ENCODE results near the gene SEH1L. TPM values are rescaled to one million over a fixed set of nuclear protein-coding genes. Genes with fewer than 3 reads are reported as not detected.
"Not testable (repeated sequence)": the region's sequence is repeated elsewhere in the genome, so short reads cannot be mapped to it uniquely, and the experiment has no call there.

Gene SEH1L, protein sequence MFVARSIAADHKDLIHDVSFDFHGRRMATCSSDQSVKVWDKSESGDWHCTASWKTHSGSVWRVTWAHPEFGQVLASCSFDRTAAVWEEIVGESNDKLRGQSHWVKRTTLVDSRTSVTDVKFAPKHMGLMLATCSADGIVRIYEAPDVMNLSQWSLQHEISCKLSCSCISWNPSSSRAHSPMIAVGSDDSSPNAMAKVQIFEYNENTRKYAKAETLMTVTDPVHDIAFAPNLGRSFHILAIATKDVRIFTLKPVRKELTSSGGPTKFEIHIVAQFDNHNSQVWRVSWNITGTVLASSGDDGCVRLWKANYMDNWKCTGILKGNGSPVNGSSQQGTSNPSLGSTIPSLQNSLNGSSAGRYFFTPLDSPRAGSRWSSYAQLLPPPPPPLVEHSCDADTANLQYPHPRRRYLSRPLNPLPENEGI
- total RNA-seq: 21.0 TPM
- long read RNA-seq, full-length matches to known transcripts: 38 of 43 reads
- long read RNA-seq, partial matches to known transcripts: 2 of 43 reads
- long read RNA-seq, other reads (novel, unspliced or antisense): 3 of 43 reads

DNA sequence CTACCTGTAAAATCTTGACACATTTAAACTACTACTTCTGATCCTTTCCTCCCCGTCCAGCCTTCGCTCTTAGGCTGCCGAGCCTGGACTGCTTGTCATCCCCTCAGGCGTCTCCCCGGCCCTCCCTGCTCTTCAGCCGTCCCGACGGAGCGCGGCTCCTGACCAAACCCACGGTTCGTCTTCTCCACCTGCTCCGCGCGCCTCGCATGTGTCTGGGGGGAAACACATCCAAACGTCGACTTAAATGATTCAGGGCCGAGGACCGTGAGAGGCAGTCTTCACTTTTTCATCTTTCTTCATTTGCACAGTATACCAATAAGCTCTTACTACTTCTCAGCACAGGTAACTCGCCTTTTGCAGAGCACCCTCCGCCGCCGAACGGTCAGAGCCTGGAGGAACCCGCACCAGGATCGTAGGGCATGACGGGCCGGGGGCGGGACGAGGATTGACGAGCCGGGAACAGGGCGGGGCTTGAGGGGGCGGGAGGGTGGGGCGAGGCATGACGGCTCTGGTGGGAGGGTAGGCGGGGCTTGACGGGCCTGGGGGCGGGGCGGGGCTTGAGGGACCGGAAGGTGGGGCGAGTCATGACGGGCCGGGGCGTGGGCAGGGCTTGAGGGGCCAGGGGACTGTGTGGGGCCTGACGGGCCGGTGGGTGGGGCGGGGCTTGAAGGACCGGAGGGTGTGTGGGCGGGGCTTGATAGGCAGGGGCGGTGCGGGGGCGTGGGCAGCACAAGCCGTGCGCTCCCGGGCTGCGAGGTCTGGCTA is at the start of gene SEH1L:
SEH1L (plus strand) TSS at position 727 of the 765 bp plus-strand sequence. CDS start 111 bp downstream, outside the sequence.
- DNase-seq (ENCODE audit: low spot score): peak; percentile 100
- intact Hi-C loops (cut with DNase I): loop anchor here (2.0 to 10.0 kb wide), 3 partner anchors 65 to 643 kb away; partner anchors contain the start of genes AFG3L2, PTPN2 and TUBB6

DNA sequence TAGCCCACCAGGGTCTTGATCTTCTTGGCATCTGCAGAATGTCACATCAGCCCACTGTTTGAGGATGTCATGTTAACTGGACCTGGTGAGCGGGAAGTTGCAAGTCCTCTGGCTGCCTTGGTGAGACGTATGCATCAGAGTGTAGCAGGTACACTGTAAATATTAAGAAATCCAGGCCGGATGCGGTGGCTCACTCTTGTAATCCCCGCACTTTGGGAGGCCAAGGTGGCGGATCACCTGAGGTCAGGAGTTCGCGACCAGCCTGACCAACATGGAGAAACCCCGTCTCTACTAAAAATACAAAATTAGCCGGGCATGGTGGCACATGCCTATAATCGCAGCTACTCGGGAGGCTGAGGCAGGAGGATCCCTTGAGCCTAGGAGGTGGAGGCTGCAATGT is 46.6 kb upstream of the SEH1L start:
- intact Hi-C loops (cut with DNase I); DNase-seq (ENCODE audit: low spot score): not testable (repeated sequence)

DNA sequence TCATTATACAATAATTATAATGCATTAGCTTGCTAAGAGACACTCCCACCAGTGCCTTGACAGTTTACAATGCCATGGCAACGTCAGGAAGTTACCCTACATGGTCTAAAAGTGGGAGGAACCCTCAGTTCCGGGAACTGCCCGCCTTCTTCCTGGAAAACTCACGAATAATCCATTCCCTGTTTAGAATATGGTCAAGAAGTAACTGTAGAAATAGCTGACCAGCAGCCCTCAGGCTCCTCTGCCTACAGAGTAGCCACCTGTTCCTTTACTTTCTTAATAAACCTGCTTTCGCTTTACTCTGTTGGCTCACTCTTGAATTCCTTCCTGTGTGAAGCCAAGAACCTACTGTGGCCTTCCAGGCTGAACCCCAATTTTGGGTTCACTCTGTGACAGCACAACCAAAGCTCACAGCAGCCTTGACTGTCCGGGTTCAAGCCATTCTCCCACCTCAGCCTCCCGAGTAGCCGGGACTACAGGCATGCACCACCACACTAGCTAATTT is 43.7 kb upstream of the SEH1L start:
- intact Hi-C loops (cut with DNase I): no loop called here
- peak; percentile 78 for DNase-seq (ENCODE audit: low spot score)

DNA sequence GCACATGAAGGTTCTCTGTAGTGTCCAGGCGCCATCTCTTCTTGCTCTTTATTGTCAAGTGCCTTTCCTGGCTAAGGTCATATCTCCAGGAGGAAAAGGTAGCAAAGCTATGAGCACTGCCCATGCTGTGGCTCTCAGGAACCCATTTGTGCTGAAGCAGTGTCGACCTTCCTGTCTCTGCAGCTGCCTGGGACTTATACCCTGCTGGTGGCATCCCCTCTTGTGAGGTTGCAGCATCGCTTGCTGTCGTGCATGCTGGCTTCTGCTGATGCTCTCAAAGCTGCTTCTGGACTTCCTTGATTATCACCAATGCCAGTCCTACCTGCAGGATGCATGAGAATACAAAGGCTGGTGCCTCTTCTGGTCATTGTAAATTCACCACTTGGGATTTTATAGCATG is 41.7 kb upstream of the SEH1L start:
- intact Hi-C loops (cut with DNase I): no loop called here
- DNase-seq (ENCODE audit: low spot score): no peak

DNA sequence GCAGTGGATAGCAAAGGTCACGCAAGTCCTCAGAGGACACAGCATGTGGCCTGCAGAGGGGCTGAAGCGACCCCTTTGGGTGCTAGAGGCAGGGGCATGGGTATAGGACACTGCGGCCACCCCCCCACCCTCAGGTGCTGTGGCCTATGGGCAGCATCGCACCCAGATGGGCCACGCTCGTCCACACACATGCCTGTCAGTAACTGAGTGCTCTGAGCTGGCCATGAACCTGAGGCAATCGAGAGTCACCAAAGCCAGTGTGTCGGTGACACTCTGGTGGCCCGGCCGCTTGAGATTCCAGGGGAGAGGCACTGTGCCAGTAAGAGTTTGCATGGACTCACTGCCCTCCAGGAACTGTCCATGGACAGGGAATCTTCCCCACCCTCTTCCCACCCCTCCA is 41.0 kb upstream of the SEH1L start:
- DNase-seq (ENCODE audit: low spot score): no peak
- intact Hi-C loops (cut with DNase I): no loop called here

DNA sequence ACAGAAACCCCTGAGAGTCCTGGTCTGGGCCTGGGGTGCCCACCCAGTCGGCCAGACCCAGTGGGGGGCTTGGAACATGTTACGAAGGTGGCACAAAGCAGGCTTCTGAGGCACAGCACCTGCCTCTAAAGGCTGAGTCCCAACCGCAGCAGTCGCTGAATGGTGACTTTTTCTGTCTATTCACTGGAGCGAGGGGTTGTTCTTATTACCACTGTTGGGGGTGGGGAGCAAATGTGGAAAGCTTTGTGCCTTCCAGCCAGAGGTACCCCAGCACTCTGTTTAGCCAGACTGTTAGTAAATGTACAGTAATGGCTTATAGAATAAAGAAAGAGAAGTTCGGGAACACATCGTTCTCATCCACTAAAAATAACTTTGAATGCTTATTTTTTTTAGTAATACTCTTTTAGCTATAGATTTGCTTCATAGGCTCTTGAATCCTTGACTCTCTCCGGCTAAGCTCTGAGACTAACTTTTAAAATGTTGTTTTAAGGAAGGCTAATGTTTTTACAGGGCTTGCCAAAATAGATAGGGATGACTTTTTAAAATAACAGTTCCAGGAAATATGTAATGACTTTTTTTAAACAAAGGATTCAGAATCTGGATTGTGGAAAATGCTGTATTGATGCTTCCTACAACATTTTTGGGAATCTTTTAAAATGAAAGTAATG is 40.4 kb upstream of the SEH1L start:
- no peak for DNase-seq (ENCODE audit: low spot score)
- intact Hi-C loops (cut with DNase I): no loop called here

DNA sequence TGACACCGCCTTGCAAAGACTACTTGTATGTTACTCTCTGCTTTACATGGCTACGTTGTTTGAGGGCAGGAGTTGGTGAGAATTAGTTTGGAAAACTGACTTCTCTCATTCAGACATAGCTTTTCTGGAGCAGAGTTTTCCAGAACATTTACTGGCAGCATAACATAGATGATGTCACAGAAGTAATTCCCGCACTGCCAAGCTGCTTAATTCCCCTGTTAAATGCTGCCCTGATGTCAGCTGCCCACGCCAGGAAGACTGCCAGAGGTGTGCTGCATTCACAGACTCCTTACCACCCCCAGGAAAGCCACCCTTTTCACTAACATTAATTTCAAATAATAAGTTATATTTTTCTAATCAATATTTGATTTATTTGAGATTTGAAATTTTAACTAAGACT is 39.1 kb upstream of the SEH1L start:
- intact Hi-C loops (cut with DNase I): no loop called here
- DNase-seq (ENCODE audit: low spot score): no peak

DNA sequence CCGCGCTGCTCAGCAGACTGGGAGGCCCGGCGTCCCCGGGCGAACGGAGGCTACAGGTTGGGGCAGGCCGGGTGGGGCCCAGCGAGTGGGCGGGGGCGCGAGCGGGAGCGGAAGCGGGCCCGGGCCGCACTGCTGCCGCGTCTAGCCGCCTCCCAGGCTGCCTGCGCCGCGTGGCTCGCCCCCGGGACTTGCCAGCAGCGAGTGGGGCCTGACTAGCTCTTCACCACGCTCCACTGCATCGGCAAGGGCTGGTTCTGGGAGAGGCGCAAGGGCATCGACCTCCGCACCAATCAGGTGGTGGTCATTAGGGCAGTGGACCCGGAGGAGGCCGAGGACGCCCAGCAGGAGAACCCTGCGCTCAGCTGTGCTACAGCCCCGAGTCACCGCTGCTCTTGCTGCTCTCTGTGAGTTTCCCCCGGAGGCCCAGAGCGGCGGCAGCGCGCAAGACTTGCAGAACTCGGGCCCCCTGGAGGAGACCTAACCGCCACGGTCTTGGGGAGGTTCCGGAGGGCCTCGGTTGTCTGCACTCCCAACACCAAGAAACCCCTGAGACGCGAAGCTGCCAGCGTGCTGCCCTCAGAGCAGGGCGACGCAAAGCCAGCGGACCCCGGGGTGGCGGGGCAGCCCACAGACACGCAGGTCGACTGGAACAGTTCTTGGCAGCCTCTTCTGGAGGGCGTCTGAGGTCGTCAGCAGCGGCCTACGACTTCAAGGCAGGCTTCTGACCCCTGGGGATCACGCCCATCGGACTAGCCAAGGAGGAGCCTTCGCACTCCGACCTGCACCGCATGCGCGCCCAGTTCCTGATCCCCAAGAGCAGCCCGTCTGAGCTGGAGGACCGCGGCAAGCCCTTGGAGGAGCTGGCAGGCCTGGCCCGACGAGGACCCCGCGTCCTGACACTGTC is 36.5 kb upstream of the SEH1L start:
- DNase-seq (ENCODE audit: low spot score): no peak
- intact Hi-C loops (cut with DNase I): no loop called here

DNA sequence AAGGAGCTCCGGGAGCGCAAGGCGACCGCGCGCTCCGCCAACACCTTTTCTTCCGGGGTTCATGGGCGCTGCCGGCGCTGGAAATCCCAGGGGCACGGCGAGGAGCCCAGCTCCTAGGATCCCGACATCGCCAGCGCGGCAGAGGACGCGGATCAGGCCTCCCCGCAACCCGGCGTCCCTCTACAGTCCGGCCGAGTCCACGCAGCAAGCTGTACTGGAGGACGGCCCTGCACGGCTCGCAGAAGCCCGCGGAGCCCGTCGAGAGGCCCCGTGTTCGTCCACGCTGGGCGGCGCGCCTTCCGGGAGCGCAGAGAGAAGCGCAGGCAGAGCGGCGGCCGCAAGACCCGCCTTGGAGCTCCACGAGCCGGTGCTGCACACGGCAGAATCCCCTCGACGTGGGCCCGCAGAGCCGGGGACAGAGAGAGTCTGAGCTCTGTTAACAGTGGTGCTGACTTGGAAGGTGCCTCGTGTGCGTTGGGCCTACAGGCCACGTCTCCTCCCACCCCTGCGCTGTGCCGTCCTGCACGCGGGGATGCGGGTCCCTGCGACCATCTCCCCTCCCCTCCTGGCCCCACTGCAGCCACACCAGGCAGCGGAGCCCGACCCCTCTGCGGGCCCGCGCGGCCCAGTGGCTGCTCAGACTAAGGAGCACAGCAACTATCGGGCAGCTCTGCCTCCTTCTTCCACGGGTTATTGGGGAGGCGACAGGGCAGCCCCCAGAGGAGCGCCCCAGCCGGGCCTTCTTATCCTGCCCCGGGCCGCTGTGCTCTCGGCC is 35.7 kb upstream of the SEH1L start:
- DNase-seq (ENCODE audit: low spot score): no peak
- intact Hi-C loops (cut with DNase I): no loop called here

DNA sequence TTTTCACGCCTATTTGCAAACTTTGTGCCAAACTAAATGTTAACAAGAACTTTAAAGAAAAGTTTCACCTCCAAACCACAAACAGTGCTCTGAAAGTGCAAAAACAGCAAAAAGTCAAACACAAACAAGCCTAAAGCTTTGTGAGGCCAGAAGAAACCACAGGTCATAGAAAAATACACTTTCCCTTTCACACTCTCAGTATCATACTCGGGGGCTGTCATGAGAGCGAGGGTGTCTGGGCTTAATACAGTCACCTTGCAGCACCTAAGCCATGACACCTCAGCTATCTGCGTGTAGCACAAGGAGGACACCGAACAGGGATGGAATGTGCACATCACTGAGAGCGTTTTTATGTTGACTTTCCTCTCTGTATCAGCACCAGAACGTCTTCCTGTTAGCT is 26.6 kb upstream of the SEH1L start:
- DNase-seq (ENCODE audit: low spot score): no peak
- intact Hi-C loops (cut with DNase I): no loop called here

DNA sequence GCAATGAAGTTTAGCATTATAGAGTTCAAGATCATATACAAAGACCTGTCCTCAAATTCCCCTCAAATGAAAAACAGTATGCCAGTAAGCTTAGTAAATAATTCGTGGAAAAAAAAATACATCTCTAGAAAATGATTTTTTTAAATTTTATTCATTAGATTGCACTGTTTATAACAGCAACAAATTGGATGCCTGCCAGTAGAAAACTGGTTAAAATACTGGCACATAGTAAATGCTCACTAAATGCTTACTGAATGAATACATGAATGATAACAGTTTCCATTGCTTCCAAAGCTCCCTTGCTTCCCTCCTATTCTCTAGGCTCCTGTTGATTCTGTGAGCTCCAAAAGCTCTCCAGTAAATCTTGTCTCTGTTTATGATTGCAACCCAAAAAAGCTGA is 25.5 kb upstream of the SEH1L start:
- no peak for DNase-seq (ENCODE audit: low spot score)
- intact Hi-C loops (cut with DNase I): no loop called here

DNA sequence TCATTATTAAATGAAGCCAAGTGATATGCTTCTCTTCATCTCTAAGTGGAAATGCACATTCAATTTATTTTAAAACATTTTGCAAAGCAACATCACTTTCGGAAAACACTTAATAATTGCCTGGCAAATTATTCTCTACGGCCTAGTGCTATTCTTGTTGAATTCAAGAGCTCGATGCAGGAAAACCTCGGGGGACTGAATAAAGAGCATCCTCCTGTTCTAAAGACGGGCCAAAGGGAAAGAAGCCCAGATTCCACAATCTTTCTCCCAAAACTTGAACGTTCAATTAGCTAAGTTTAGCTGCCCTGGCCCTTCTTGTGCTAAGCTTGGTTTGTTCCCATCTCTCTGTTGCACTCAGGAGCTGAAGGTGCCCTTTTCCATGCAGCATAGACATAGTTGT is 23.2 kb upstream of the SEH1L start:
- DNase-seq (ENCODE audit: low spot score): no peak
- intact Hi-C loops (cut with DNase I): no loop called here

DNA sequence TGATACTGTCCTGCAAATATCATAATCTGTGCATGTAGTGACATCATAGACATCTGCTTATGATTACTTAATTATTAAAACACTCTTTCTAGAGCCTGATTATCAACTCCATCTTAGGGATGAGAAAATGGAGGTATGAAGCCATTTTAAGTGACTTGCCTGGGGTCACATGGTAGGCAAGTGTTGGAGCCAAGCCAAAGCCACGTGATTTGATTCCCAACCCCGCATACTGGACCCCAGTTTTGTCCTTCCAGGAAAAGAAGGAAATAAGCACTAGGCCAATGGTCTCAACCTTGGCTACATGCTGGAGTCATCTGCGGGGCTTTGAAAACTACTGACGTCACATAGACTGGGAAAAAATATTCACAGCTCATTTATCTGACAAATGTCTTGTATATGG is 19.6 kb upstream of the SEH1L start:
- DNase-seq (ENCODE audit: low spot score): no peak
- intact Hi-C loops (cut with DNase I): no loop called here

DNA sequence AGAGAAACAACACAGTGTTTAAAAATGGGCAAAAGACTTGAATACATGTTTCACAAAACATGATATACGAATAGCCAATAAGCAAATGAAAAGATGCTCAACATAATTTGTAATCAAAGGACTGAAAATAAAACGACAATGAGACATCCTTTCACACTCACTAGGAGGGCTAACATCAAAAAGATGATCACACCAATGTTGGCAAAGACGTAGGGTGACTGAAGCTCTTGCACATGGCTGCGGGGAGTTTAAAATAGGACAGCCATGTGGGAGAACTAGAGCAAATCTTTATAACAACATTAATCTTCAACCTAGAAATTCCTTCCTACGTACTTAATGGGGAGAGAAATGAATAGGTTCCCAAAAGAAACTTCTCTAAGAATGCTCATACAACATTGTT is 19.2 kb upstream of the SEH1L start:
- intact Hi-C loops (cut with DNase I): no loop called here
- no peak for DNase-seq (ENCODE audit: low spot score)

DNA sequence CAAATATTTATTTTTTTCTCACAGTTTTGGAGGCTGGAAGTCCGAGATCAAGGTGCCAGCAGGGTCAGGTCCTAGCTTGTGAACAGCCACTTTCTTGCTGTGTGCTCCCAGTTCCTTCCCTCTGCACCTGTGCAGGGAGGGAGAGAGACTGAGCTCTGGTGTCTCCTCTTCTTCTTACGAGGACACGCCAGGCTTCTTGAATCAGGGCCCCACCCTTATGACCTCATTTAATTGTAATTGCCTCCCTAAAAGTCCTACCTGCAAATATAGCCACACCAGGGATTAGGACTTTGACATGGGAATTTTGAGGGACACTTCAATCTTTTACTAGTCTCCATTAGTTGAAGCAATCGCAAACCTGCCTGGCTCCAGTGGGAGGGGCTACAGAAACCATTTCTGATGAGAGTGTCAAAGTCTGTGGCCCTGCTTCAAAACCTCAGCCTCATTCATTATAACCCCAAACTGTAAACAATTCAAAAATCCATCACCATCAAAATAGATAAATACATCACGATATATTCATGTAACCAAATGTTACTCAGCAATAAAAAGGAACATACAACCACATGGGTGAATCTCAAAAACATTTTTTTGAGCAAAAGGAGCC is 18.2 kb upstream of the SEH1L start:
- no peak for DNase-seq (ENCODE audit: low spot score)
- intact Hi-C loops (cut with DNase I): loop anchor here (5.0 kb wide), 1 partner anchor 187 kb away; no protein-coding TSS in a partner anchor

DNA sequence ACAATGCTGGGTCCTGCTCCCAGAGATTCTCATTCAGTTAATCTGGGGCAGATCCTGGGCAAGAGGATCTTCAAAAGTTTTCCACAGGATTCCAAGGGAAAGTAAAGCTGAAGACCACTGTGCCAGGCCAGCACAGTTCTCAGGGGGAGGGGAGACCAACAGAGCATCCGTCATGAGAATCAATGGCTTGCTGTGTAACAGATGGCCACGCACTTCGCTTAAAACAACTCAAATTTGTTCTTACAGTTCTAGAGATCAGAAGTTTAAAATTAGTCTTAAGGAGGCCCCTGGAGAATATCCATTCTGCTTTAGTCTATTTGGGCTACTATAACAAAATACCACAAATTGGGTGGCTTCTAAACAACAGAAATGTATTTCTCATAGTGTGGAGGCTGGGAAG is 17.4 kb upstream of the SEH1L start:
- intact Hi-C loops (cut with DNase I): loop anchor here (5.0 kb wide), 1 partner anchor 188 kb away; no protein-coding TSS in a partner anchor
- no peak for DNase-seq (ENCODE audit: low spot score)

DNA sequence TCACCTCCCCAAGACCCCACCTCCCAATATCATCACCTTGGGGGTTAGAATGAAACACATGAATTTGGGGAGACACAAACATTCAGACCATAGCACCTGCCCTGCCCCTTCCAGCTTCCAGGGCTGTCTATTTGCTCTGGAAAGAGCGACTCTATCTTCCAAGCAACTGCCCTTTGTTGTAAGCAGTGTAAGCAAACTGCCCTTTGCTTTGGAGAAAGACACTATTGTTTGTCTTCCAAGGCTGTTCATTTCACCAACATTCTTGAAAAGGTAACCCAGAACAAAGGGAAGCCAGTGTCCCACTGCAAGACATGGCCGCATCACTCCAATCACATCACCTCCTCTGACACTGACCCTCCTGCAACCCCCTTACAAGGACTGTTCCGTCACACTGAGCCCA is 16.9 kb upstream of the SEH1L start:
- DNase-seq (ENCODE audit: low spot score): no peak
- intact Hi-C loops (cut with DNase I): loop anchor here (5.0 kb wide), 1 partner anchor 189 kb away; no protein-coding TSS in a partner anchor

DNA sequence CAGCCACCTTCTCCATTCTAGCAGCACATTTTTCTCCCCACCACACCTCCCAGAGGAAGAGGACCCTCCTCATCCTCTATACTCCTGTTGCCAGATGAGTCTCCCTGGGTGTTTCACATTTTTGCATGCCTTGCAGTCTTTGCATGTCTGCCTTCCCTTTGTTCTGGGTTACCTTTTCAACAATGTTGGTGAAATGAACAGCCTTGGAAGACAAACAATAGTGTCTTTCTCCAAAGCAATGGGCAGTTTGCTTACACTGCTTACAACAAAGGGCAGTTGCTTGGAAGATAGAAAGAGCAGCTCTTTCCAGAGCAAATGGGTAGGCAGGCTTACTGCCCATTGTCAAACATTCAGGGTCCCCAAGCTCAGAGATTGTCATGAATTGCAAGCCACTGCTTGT is 14.5 kb upstream of the SEH1L start:
- intact Hi-C loops (cut with DNase I): loop anchor here (5.0 kb wide), 1 partner anchor 191 kb away; no protein-coding TSS in a partner anchor
- DNase-seq (ENCODE audit: low spot score): no peak

Measured in cardiac septum (tissue), 1 donor.